Neural cell (in vitro differentiated cells): Measurements from ENCODE around the gene IFT80. TPM values are rescaled to one million over a fixed set of nuclear protein-coding genes. Genes with fewer than 3 reads are reported as not detected.

Experiments
- H2AFZ ChIP-seq: fragments of 200-600, 300-800 bp; sonication (generic), shearing (Covaris generic); 2 replicates; pipeline ENCODE4 v1.6.0; 2014; ENCODE audit warnings: low read depth, mild to moderate bottlenecking, antibody characterized with exemption, low read length, moderate library complexity
- H3F3A ChIP-seq: fragments of 200-600 bp; shearing (Covaris generic); 2 replicates; pipeline ENCODE4 v1.6.1; 2016; ENCODE audit warnings: mild to moderate bottlenecking, moderate library complexity, mixed read lengths, antibody characterized with exemption, low read length; ENCODE audit not compliant: insufficient read depth, poor library complexity, severe bottlenecking
- H3K27ac ChIP-seq: fragments of 200-600, 300-800 bp; sonication (generic), shearing (Covaris generic); 2 replicates; pipeline ENCODE4 v1.5.1; 2014; ENCODE audit warnings: mild to moderate bottlenecking, low read length, moderate library complexity
- H3K27me3 ChIP-seq: fragments of 300-800, 200-600 bp; sonication (generic), shearing (Covaris generic); 2 replicates; pipeline ENCODE4 v1.6.0; 2014; ENCODE audit warnings: mild to moderate bottlenecking, low read depth, low read length, moderate library complexity; ENCODE audit not compliant: insufficient read depth
- H3K36me3 ChIP-seq: fragments of 300-800, 200-600 bp; sonication (generic), shearing (Covaris generic); 2 replicates; pipeline ENCODE4 v1.5.1; 2014; ENCODE audit warnings: mild to moderate bottlenecking, antibody characterized with exemption, low read length, moderate library complexity; ENCODE audit not compliant: insufficient read depth
- H3K4me2 ChIP-seq: fragments of 300-800, 200-600 bp; sonication (generic), shearing (Covaris generic); 2 replicates; pipeline ENCODE4 v1.6.0; 2014; ENCODE audit warnings: mild to moderate bottlenecking, low read length
- H3K4me3 ChIP-seq: fragments of 300-800, 200-600 bp; sonication (generic), shearing (Covaris generic); 2 replicates; pipeline ENCODE4 v1.5.1; 2014; ENCODE audit warnings: mild to moderate bottlenecking, low read length, moderate library complexity
- H3K79me2 ChIP-seq: fragments of 200-600 bp; shearing (Covaris generic); replicated peaks from 2 replicates; pipeline ENCODE4 v1.6.0; 2014; ENCODE audit warnings: mild to moderate bottlenecking, low read length, moderate library complexity; ENCODE audit not compliant: insufficient read depth
- H3K9ac ChIP-seq: fragments of 300-800, 200-600 bp; sonication (generic), shearing (Covaris generic); 2 replicates; pipeline ENCODE4 v1.6.1; 2016; ENCODE audit warnings: mild to moderate bottlenecking, low read length, mixed read lengths
- H3K9me2 ChIP-seq: fragments of 200-600 bp; shearing (Covaris generic); 2 replicates; pipeline ENCODE4 v1.6.1; 2016; ENCODE audit warnings: mild to moderate bottlenecking, low read length, mixed read lengths; ENCODE audit not compliant: insufficient read depth
- H3K9me3 ChIP-seq: fragments of 200-600, 300-800 bp; sonication (generic), shearing (Covaris generic); 2 replicates; pipeline ENCODE4 v1.6.1; 2016; ENCODE audit warnings: mild to moderate bottlenecking, mixed run types, low read length, moderate library complexity, mixed read lengths
- H4K20me1 ChIP-seq: fragments of 200-600 bp; shearing (Covaris generic); 2 replicates; pipeline ENCODE4 v1.6.1; 2016; ENCODE audit warnings: mild to moderate bottlenecking, mixed run types; ENCODE audit not compliant: insufficient read depth
- EP300 ChIP-seq: fragments of 450-650 bp; conservative IDR thresholded peaks from 2 replicates; pipeline ENCODE4 v1.6.1; 2014; ENCODE audit warnings: antibody characterized with exemption, mild to moderate bottlenecking, moderate library complexity; ENCODE audit not compliant: poor library complexity, severe bottlenecking
- EZH2 ChIP-seq: fragments of 200-600, 300-800 bp; shearing (Covaris generic), sonication (generic); IDR thresholded peaks from 2 replicates; pipeline ENCODE4 v1.6.1; 2014; ENCODE audit warnings: antibody characterized with exemption, low read length, borderline replicate concordance, mild to moderate bottlenecking; ENCODE audit not compliant: insufficient read depth, poor library complexity, severe bottlenecking
- MXI1 ChIP-seq: fragments of 450-650 bp; conservative IDR thresholded peaks from 2 replicates; pipeline ENCODE4 v1.6.1; 2014; ENCODE audit warnings: antibody characterized with exemption, mild to moderate bottlenecking; ENCODE audit not compliant: poor library complexity, severe bottlenecking
- POLR2AphosphoS5 ChIP-seq: IDR thresholded peaks from 2 replicates; pipeline ENCODE4 v1.6.1; 2012
- RAD21 ChIP-seq: fragments of 450-650 bp; conservative IDR thresholded peaks from 2 replicates; pipeline ENCODE4 v1.6.1; 2014; ENCODE audit warnings: antibody characterized with exemption, mild to moderate bottlenecking, moderate library complexity
- SMC3 ChIP-seq: fragments of 450-650 bp; conservative IDR thresholded peaks from 2 replicates; pipeline ENCODE4 v1.6.1; 2014; ENCODE audit warnings: antibody characterized with exemption, mild to moderate bottlenecking, moderate library complexity; ENCODE audit not compliant: poor library complexity
- TAF1 ChIP-seq: IDR thresholded peaks from 2 replicates; pipeline ENCODE4 v1.6.1; 2012; ENCODE audit warnings: low read depth
- polyA plus RNA-seq: library from polyadenylated mRNA; depleted of rRNA; stranded (reverse); fragments of >200 nt; gene quantifications from 2 replicates; pipeline ENCODE4 v1.2.3, GENCODE V29; 2014
- TF ChIP-seq, protein P1 (sequence below): IDR thresholded peaks from 2 replicates; pipeline ENCODE4 v1.6.1; 2012; ENCODE audit warnings: borderline replicate concordance
- TF ChIP-seq, protein P2 (sequence below): fragments of 450-650 bp; IDR thresholded peaks from 2 replicates; pipeline ENCODE4 v1.5.1; 2014; ENCODE audit warnings: antibody characterized with exemption, mild to moderate bottlenecking, moderate library complexity; ENCODE audit not compliant: poor library complexity, severe bottlenecking

Gene IFT80
- polyA plus RNA-seq, 1 donor from 2014 or later = 59.9 TPM

DNA sequence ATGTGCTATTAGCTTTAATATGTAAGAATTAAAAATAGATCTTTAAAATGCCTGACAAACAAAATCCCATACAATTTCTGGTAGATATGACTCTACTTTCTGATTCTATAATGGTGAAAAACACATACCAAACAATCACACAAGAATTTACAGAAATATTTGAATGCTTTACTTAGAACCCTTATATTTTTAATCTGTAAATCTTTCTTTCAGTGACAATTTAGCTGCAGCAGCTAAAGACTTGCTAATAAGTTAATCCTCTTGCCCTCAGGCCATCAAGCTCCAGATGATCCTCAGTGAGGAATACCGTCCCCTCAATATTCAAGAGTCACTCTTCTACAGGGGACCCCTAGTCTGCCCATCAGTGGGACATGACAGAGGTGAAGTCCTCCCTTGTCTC, 118.2 kb downstream of the IFT80 start:
- Histone ChIP-seq H4K20me1 (no peaks in the 10 kb centered on the region), H3K4me2 (no peak overlapping the region), H3F3A (no peaks in the 10 kb centered on the region), H3K79me2 (no peaks in the 10 kb centered on the region), H2AFZ (no peak overlapping the region), H3K27me3 (no peaks in the 10 kb centered on the region), H3K4me3 (no peak overlapping the region), H3K9me2 (no peaks in the 10 kb centered on the region), H3K36me3 (no peaks in the 10 kb centered on the region), H3K9ac (no peak overlapping the region), H3K27ac (no peak overlapping the region), H3K9me3 (no peaks in the 10 kb centered on the region)
- no peak for TF ChIP-seq SMC3
- no peak for TF ChIP-seq POLR2AphosphoS5

DNA sequence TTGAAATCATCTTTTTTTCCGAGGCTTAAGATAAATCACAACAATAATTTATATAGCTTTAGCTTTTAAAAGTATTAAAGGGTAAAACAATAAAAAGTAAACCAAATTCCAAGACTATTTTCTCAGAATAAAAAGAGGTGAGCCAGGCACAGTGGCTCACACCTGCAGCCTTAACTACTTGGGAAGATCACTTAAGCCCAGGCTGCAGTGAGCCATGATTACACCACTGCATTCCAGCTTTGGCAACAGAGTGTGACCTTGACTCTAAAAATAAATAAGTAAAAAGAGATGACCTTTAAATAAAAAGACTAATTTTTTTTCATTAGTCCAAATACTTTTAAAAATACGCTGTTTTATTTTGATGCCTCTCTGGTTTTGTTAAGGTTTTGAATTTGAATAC, 119.4 kb downstream of the IFT80 start:
- Histone ChIP-seq H3F3A (no peaks in the 10 kb centered on the region), H3K27me3 (no peaks in the 10 kb centered on the region), H3K4me2 (no peak overlapping the region), H3K9me2 (no peaks in the 10 kb centered on the region), H3K4me3 (no peak overlapping the region), H3K9ac (no peak overlapping the region), H4K20me1 (no peaks in the 10 kb centered on the region), H3K79me2 (no peaks in the 10 kb centered on the region), H3K9me3 (no peaks in the 10 kb centered on the region), H3K27ac (no peak overlapping the region), H3K36me3 (no peaks in the 10 kb centered on the region), H2AFZ (no peak overlapping the region)
- TF ChIP-seq TAF1 (no peak), POLR2AphosphoS5 (no peak), SMC3 (no peak), EZH2 (no peak), RAD21 (no peak), MXI1 (no peak), EP300 (no peak)
- TF ChIP-seq, protein P1, sequence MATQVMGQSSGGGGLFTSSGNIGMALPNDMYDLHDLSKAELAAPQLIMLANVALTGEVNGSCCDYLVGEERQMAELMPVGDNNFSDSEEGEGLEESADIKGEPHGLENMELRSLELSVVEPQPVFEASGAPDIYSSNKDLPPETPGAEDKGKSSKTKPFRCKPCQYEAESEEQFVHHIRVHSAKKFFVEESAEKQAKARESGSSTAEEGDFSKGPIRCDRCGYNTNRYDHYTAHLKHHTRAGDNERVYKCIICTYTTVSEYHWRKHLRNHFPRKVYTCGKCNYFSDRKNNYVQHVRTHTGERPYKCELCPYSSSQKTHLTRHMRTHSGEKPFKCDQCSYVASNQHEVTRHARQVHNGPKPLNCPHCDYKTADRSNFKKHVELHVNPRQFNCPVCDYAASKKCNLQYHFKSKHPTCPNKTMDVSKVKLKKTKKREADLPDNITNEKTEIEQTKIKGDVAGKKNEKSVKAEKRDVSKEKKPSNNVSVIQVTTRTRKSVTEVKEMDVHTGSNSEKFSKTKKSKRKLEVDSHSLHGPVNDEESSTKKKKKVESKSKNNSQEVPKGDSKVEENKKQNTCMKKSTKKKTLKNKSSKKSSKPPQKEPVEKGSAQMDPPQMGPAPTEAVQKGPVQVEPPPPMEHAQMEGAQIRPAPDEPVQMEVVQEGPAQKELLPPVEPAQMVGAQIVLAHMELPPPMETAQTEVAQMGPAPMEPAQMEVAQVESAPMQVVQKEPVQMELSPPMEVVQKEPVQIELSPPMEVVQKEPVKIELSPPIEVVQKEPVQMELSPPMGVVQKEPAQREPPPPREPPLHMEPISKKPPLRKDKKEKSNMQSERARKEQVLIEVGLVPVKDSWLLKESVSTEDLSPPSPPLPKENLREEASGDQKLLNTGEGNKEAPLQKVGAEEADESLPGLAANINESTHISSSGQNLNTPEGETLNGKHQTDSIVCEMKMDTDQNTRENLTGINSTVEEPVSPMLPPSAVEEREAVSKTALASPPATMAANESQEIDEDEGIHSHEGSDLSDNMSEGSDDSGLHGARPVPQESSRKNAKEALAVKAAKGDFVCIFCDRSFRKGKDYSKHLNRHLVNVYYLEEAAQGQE = no peak
- TF ChIP-seq, protein P2, sequence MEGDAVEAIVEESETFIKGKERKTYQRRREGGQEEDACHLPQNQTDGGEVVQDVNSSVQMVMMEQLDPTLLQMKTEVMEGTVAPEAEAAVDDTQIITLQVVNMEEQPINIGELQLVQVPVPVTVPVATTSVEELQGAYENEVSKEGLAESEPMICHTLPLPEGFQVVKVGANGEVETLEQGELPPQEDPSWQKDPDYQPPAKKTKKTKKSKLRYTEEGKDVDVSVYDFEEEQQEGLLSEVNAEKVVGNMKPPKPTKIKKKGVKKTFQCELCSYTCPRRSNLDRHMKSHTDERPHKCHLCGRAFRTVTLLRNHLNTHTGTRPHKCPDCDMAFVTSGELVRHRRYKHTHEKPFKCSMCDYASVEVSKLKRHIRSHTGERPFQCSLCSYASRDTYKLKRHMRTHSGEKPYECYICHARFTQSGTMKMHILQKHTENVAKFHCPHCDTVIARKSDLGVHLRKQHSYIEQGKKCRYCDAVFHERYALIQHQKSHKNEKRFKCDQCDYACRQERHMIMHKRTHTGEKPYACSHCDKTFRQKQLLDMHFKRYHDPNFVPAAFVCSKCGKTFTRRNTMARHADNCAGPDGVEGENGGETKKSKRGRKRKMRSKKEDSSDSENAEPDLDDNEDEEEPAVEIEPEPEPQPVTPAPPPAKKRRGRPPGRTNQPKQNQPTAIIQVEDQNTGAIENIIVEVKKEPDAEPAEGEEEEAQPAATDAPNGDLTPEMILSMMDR = no peak

DNA sequence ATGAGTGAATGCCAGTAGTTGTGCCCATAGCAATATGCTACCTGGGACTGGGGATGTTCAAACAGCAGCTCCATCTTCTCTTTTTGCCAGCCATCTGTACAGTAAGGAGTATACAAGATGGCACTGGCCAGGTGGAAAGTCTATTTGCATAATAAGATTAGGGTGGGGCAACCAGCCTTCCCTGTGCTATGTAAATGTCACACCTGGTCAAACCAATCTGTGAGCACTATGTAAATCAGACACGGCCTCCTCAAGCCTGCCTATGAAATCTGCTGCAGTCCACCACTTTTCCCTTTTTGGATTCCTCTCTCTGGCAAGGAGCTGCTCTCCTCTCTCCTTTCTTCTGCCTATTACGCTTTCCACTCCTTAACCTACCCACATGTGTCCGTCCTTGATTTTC, 120.8 kb downstream of the IFT80 start:
- H3K4me3 ChIP-seq = no peak overlapping the region
- H3K79me2 ChIP-seq = no peaks in the 10 kb centered on the region
- H3K9ac ChIP-seq = no peak overlapping the region
- H3K9me2 ChIP-seq = no peaks in the 10 kb centered on the region
- no peaks in the 10 kb centered on the region for H3K9me3 ChIP-seq
- H3K36me3 ChIP-seq = no peaks in the 10 kb centered on the region
- TF ChIP-seq MXI1 (no peak), RAD21 (no peak), SMC3 (no peak), TAF1 (no peak), POLR2AphosphoS5 (no peak), EP300 (no peak), EZH2 (no peak)
- TF ChIP-seq, protein P1 = no peak
- TF ChIP-seq, protein P2 = no peak
- H4K20me1 ChIP-seq = no peaks in the 10 kb centered on the region
- H3K27me3 ChIP-seq = no peaks in the 10 kb centered on the region
- no peak overlapping the region for H3K4me2 ChIP-seq
- no peaks in the 10 kb centered on the region for H3F3A ChIP-seq
- no peak overlapping the region for H3K27ac ChIP-seq
- no peak overlapping the region for H2AFZ ChIP-seq
